ES-I3 (cell line): Measurements from ENCODE around the gene RRBP1.

Experiments
- H3K36me3 ChIP-seq: 2 replicates; pipeline ENCODE4 v1.6.1; 2013; ENCODE audit warnings: mild to moderate bottlenecking, low read length, control low read depth, moderate library complexity; ENCODE audit not compliant: insufficient read depth
- H3K4me1 ChIP-seq: 2 replicates; pipeline ENCODE4 v1.6.1; 2013; ENCODE audit warnings: mild to moderate bottlenecking, control low read depth, low read length; ENCODE audit not compliant: insufficient read depth
- H3K9ac ChIP-seq: 2 replicates; pipeline ENCODE4 v1.6.1; 2013; ENCODE audit warnings: low read depth, mild to moderate bottlenecking, low read length, moderate library complexity
- H3K9me3 ChIP-seq: 2 replicates; pipeline ENCODE4 v1.6.1; 2013; ENCODE audit warnings: mild to moderate bottlenecking, low read length, moderate library complexity; ENCODE audit not compliant: control insufficient read depth, insufficient read depth

The RRBP1 gene

GRCh38 chr20:17619351-17620093, 62.5 kb downstream of the RRBP1 start:
- no peak overlapping the region for H3K9ac ChIP-seq
- H3K4me1 ChIP-seq = no peaks in the 10 kb centered on the region
- H3K9me3 ChIP-seq = no peaks in the 10 kb centered on the region
- H3K36me3 ChIP-seq = peaks cover 9% of the 10 kb centered on the region

GRCh38 chr20:17618673-17619013, 63.4 kb downstream of the RRBP1 start:
- peaks cover 9% of the 10 kb centered on the region for H3K36me3 ChIP-seq
- H3K9ac ChIP-seq = no peak overlapping the region
- no peaks in the 10 kb centered on the region for H3K9me3 ChIP-seq
- no peaks in the 10 kb centered on the region for H3K4me1 ChIP-seq

- H3K36me3 ChIP-seq = peaks cover 9% of the 10 kb centered on the region
- H3K9ac ChIP-seq = no peak overlapping the region
- H3K9me3 ChIP-seq = no peaks in the 10 kb centered on the region
- H3K4me1 ChIP-seq = no peaks in the 10 kb centered on the region
Measured at GRCh38 chr20:17617868-17618672, 64.0 kb downstream of the RRBP1 start.

- H3K9ac ChIP-seq = no peak overlapping the region
- peaks cover 9% of the 10 kb centered on the region for H3K36me3 ChIP-seq
- H3K9me3 ChIP-seq = no peaks in the 10 kb centered on the region
- no peaks in the 10 kb centered on the region for H3K4me1 ChIP-seq
Measured at GRCh38 chr20:17617212-17617867, 64.7 kb downstream of the RRBP1 start.

- Histone ChIP-seq H3K9ac (no peak overlapping the region), H3K4me1 (no peaks in the 10 kb centered on the region; the same call in 1 of the 2 replicates), H3K36me3 (peaks cover 9% of the 10 kb centered on the region), H3K9me3 (no peaks in the 10 kb centered on the region)
Measured at GRCh38 chr20:17616480-17617211, 65.4 kb downstream of the RRBP1 start.

GRCh38 chr20:17615645-17616479, 66.2 kb downstream of the RRBP1 start:
- no peaks in the 10 kb centered on the region for H3K9me3 ChIP-seq
- no peaks in the 10 kb centered on the region; the same call in 1 of the 2 replicates for H3K4me1 ChIP-seq
- H3K36me3 ChIP-seq = peaks cover 9% of the 10 kb centered on the region
- H3K9ac ChIP-seq = no peak overlapping the region

GRCh38 chr20:17614812-17615644, 67.0 kb downstream of the RRBP1 start:
- Histone ChIP-seq H3K9me3 (no peaks in the 10 kb centered on the region), H3K9ac (no peak overlapping the region), H3K36me3 (peaks cover 9% of the 10 kb centered on the region), H3K4me1 (no peaks in the 10 kb centered on the region; the same call in 1 of the 2 replicates)

- H3K9ac ChIP-seq = no peak overlapping the region
- no peaks in the 10 kb centered on the region for H3K9me3 ChIP-seq
- H3K36me3 ChIP-seq = peaks cover 9% of the 10 kb centered on the region
- no peaks in the 10 kb centered on the region; the same call in 1 of the 2 replicates for H3K4me1 ChIP-seq
Measured at GRCh38 chr20:17614176-17614811, 67.7 kb downstream of the RRBP1 start.

- no peaks in the 10 kb centered on the region for H3K9me3 ChIP-seq
- no peak overlapping the region for H3K9ac ChIP-seq
- peaks cover 7% of the 10 kb centered on the region; the same call in 1 of the 2 replicates for H3K36me3 ChIP-seq
- no peaks in the 10 kb centered on the region; the same call in 1 of the 2 replicates for H3K4me1 ChIP-seq
Measured at GRCh38 chr20:17613328-17614175, 68.5 kb downstream of the RRBP1 start.

- Histone ChIP-seq H3K36me3 (peaks cover 7% of the 10 kb centered on the region; the same call in 1 of the 2 replicates), H3K4me1 (no peaks in the 10 kb centered on the region; the same call in 1 of the 2 replicates), H3K9ac (no peak overlapping the region), H3K9me3 (no peaks in the 10 kb centered on the region)
Measured at GRCh38 chr20:17612992-17613327, 69.1 kb downstream of the RRBP1 start.

GRCh38 chr20:17612287-17612991, 69.6 kb downstream of the RRBP1 start:
- Histone ChIP-seq H3K9ac (no peak overlapping the region), H3K9me3 (no peaks in the 10 kb centered on the region), H3K36me3 (0 out of 2 replicates have a peak, but pooled peaks cover 4% of the 10 kb centered on the region), H3K4me1 (no peaks in the 10 kb centered on the region; the same call in 1 of the 2 replicates)
